Measurements from ENCODE around the gene LCE2A.

- TF ChIP-seq CTCF (IDR thresholded peaks at IDR 0.05; ENCODE audit: insufficient read depth, low read depth, low read length) (no peak), EZH2 (IDR thresholded peaks at IDR 0.05; ENCODE audit: insufficient read depth, low read length) (no peak)
Observed at GRCh38 chr1:152667648-152668047, 30.5 kb upstream of the LCE2A start.
